NCI-H524 treated with DMSO at 0.1 percent for 48 hours (cell line): Measurements from ENCODE around the gene ROCK2.

Source experiments
- DNase-seq: peaks from one replicate; lab custom pipeline; 2025; lab: John Stamatoyannopoulos, UW

Gene ROCK2

DNA sequence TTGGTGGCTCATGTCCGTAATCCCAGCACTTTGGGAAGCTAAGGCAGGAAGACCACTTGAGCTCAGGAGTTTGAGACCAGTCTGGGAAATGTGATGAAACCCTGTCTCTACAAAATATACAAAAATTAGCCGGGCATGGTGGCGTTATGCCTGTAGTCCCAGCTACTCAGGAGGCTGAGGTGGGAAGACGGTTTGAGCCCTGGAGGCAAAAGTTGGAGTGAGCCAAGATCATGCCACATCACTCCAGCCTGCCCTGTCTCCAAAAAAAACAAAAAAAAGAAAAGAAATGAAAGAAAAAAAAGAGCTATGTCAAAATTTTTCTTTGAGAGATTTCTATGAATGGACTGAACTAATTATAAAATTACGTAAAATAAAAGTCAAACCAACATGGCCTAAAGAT, 34.7 kb downstream of the ROCK2 start:
- DNase-seq = no peak

- DNase-seq = no peak
Observed at GRCh38 chr2:11307764-11308415, 36.5 kb downstream of the ROCK2 start.

GRCh38 chr2:11305958-11306357, 38.5 kb downstream of the ROCK2 start:
- no peak for DNase-seq

DNA sequence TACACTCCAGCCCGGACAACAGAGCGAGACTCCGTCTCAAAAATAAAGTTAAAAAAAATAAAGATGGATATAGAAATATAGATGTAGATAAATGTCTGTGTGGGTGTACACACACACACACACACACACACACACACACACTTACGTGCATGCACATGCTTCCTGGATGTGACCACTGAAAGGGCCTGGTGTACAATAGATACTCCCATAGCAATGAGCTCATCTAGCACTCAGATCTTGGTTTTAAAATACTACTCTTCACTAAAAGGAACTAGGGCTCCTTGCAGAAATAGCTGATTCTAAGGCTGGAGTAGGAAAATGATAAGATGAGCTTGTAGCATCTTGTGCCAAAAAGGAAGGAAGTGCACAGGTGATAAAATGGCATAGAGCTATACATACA, 39.1 kb downstream of the ROCK2 start:
- DNase-seq = no peak

GRCh38 chr2:11304476-11304875, 40.0 kb downstream of the ROCK2 start:
- DNase-seq = no peak

DNA sequence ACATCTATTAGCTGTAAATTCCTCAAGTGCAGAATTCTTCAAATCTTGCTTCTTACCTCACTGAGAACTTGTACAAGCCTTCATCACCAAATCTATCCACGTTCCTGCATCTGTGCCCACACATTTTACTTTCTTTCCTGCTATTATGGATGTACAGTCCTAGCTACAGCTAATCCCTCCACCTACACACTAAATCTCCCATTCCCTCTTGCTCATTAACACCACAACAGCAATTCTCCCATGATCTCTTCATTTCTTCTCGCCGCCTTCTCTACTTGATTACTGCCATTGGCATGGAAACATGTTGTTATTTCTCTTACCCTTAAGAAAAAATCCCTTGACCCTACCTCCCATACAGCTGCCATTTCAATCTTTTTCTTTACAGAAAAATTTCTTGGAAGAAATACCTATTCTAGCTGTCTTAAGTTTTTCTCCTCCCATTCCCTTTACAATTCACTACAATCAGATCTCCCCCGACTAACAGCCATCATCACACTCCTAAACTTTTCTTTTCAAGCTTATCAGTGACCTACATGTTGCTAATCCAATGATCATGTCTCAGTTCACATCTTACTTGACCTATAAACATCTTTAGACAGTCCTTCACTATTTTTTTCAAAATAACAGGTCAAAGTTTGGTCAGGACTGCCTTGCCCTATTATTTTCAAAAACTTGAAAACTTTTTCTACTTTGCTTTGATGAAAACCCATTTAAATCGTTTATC, 41.0 kb downstream of the ROCK2 start:
- no peak for DNase-seq

- no peak for DNase-seq
Observed at GRCh38 chr2:11299439-11299838, 45.0 kb downstream of the ROCK2 start.

DNA sequence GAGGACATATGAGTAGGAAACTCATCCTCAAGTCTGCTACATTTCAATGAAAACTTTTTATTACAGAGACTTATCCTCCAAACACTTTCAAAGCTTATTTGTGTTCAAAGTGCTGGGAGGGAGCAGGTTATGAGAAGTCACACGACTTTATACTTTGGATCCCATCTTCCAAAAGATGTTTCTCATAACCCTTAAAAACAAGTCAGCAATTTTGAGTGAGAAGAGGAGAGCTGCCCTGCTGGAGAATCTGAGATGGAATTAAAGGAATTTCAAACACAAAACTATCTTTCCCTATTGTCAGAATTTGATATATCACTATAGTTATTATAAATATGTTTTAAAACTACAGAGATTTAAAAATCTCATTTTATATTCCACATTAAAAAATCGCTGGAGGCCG, 45.8 kb downstream of the ROCK2 start:
- no peak for DNase-seq

- DNase-seq = no peak
Observed at GRCh38 chr2:11296401-11296800, 48.0 kb downstream of the ROCK2 start.

- DNase-seq = no peak
Observed at GRCh38 chr2:11292464-11293255, 51.8 kb downstream of the ROCK2 start.

DNA sequence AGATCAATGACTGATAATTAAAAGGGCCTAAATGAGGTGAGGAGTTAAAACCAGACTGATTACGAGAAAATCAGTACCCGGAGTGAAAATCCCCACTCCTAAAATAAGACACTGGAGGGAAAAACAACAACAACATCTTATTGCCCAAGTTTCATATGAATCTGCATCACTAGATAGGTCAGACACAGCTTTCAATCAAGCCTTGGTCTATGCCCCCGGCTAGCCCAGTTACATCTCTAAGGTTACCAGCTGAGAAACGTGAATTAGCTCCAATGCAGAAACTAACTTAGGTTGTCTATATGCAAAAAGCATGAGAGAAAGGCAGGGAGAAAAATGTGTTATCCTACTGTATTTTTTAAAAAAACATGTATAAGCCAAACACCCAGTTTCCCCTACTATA, 53.7 kb downstream of the ROCK2 start:
- DNase-seq = no peak

GRCh38 chr2:11290211-11290610, 54.2 kb downstream of the ROCK2 start:
- DNase-seq = no peak

- DNase-seq = no peak
Observed at GRCh38 chr2:11288431-11288830, 56.0 kb downstream of the ROCK2 start.

DNA sequence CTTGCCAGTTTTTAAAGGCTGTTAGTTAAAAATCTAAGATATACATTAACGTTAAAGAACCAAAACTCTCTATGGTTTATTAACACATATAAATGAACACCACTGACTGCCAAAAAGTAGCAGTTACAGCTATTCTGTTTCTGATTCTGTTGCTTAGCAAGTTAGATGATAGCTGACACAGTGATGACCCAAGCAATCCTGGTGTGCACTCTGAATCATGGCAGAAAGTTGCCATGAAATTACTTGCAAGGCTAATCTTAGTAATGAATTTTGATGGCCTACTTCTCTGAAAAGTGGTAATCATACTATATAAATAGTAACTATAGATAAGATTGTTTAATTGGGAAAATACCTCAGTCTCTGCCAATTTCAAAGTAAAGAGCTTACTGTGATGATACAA, 57.7 kb downstream of the ROCK2 start:
- no peak for DNase-seq

DNA sequence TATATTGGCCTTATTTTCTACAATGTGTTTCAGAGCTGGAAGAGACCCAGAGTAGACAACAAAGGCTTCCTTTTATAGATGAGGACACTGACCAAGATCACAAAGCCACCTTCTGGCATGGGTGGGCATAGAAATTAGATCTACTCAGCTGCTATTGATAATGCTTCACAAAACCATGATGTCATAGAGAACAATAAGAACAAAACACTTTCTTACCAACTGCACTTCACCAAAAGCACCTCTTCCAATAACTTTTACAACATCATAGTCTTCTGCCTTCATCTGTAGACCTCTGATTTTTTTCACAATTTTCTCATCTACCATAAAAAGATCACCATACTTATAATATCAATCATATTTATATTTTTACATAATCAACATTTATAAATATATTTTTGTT, 58.1 kb downstream of the ROCK2 start:
- no peak for DNase-seq

DNA sequence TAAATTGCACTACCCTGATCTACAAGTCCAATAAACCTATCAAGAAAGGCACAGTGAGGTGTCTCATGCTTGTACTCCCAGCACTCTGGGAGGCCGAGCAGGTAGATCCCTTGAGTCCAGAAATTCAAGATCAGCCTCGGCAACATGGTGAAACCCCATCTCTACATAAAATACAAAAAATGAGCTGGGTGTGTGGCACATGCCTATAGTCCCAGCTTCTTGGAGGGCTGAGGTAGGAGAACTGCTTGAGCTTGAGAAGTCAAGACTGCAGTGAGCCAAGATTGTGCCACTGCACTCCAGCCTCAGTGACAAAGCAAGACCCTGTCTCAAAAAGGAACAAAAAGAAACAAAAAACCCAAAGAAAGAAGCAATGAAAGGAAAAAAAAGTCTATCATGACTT, 58.9 kb downstream of the ROCK2 start:
- no peak for DNase-seq

DNA sequence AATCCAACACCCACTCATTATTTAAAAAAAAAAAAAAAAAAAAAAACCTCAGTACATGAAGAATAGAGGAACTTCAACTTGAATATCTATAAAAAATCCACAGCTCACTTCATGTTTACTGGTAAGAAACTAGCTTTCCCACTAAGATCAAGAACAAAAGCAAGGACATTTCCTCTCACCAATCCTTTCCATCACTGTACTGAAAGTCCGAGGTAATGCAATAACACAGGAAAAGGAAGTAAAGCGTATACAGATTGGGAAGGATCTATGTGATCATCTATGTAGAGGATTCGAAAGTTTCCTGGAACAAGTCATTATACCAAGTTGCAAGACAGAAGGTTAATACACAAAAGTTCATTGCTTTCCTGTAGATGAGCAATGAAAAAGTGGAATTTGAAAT, 63.2 kb downstream of the ROCK2 start:
- DNase-seq = no peak

- no peak for DNase-seq
Observed at GRCh38 chr2:11280713-11281112, 63.7 kb downstream of the ROCK2 start.

DNA sequence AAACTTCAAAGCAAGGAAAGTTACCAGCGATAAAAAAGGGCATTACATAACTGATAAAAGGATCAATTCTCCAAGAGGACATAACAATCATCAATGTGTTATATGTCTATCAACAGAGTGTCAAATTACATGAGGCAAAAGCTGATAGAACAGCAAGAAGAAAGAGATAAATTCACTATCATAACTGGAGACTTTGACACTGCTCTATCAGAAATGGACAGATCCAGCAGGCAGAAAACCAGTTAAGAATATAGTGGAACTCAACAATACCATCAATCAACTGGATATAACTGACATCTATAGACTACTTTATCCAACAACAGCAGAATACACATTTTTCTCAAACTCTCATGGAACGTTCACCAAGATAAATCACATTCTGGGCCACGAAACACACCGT, 65.0 kb downstream of the ROCK2 start:
- DNase-seq = no peak

- DNase-seq = no peak
Observed at GRCh38 chr2:11278219-11278618, 66.2 kb downstream of the ROCK2 start.

- DNase-seq = no peak
Observed at GRCh38 chr2:11275910-11276309, 68.5 kb downstream of the ROCK2 start.

GRCh38 chr2:11270891-11271290, 73.5 kb downstream of the ROCK2 start:
- no peak for DNase-seq

GRCh38 chr2:11267931-11268330, 76.5 kb downstream of the ROCK2 start:
- DNase-seq = no peak
